K562 (cell line): ENCODE results near the gene SLC24A3. TPM values are rescaled to one million over a fixed set of nuclear protein-coding genes. Genes with fewer than 3 reads are reported as not detected.

Source experiments
- ATAC-seq: fragments of 200-7000 bp; cut with Tn5 transposase; 3 replicates; pipeline ENCODE4 v1.9.1; 2020; ENCODE audit warnings: moderate library complexity
- BruUV-seq: library from RNA; stranded (reverse); fragments of 400-500 nt; replicated peaks from 2 replicates; lab custom pipeline; 2021; lab: Mats Ljungman, UMichigan
- CTCF ChIA-PET: fragments of 300-600 bp; formaldehyde crosslinking; extraction: SDS; loops from one replicate; lab custom pipeline; 2021; ENCODE audit warnings: low intra/inter-chr PET ratio; lab: Yijun Ruan, JAX
- POLR2A ChIA-PET: fragments of 300-600, 350-650 bp; sonication (Branson Sonifier 250); formaldehyde crosslinking; extraction: SDS; loops from one replicate; lab custom pipeline; 2021; ENCODE audit warnings: antibody characterized with exemption, inconsistent platforms; lab: Yijun Ruan, JAX
- DNase-seq, 4 experiments: peaks; one replicate each; pipeline versions ENCODE4 v3.0.0 to v3.0.0-alpha.2; 2011 to 2018; ENCODE audit warnings: low spot score in 3 of 4, mixed read lengths in 3 of 4; ENCODE audit errors: extremely low read depth in 1 of 4
- FAIRE-seq: peaks from 2 replicates; lab custom pipeline; 2011; peaks lifted over from hg19 to GRCh38; lab: Jason Lieb, UNC
- H2AFZ ChIP-seq: 2 replicates; pipeline ENCODE4 v1.6.0; 2011; ENCODE audit warnings: low read depth, low read length, control low read depth, inconsistent platforms
- H3K27ac ChIP-seq: fragments of 200-600 bp; 3 replicates; pipeline ENCODE4 v1.8.0; 2011; ENCODE audit warnings: low read depth, mild to moderate bottlenecking, control low read depth, inconsistent platforms, low read length, moderate library complexity, mixed read lengths; ENCODE audit errors: extremely low read depth
- H3K27me3 ChIP-seq, 2 experiments: fragments of 300-600 bp in 1 of 2; 2 replicates in 1 of 2; 3 replicates in 1 of 2; pipeline versions ENCODE4 v1.6.0 to v1.8.0; 2011; ENCODE audit warnings: inconsistent platforms in 2 of 2, low read length in 2 of 2, mild to moderate bottlenecking in 1 of 2, mixed read lengths in 1 of 2, moderate library complexity in 1 of 2; ENCODE audit not compliant: control insufficient read depth in 2 of 2, insufficient read depth in 2 of 2
- H3K36me3 ChIP-seq: fragments of 300-600 bp; 3 replicates; pipeline ENCODE4 v1.8.0; 2011; ENCODE audit warnings: mild to moderate bottlenecking, low read length, inconsistent platforms; ENCODE audit not compliant: control insufficient read depth, insufficient read depth
- H3K4me1 ChIP-seq, 2 experiments: fragments of 200-600 bp in 1 of 2; replicated peaks in 1 of 2; 2 replicates in 1 of 2; 3 replicates in 1 of 2; pipeline versions ENCODE4 v1.5.1 to v1.8.0; 2011; ENCODE audit warnings: inconsistent platforms in 2 of 2, low read length in 2 of 2, mild to moderate bottlenecking in 1 of 2, mixed read lengths in 1 of 2, moderate library complexity in 1 of 2; ENCODE audit not compliant: control insufficient read depth in 2 of 2, insufficient read depth in 2 of 2
- H3K4me2 ChIP-seq: 2 replicates; pipeline ENCODE4 v1.6.1; 2011; ENCODE audit warnings: low read length, control low read depth, inconsistent platforms, mixed read lengths; ENCODE audit not compliant: insufficient read depth
- H3K4me3 ChIP-seq: fragments of 200-600 bp; sonication (generic), shearing (Covaris generic); 2 replicates; pipeline ENCODE4 v1.5.1; 2016; ENCODE audit warnings: control low read depth, inconsistent platforms
- H3K79me2 ChIP-seq: fragments of 200-600 bp; 3 replicates; pipeline ENCODE4 v1.8.0; 2011; ENCODE audit warnings: low read length, inconsistent platforms; ENCODE audit not compliant: control insufficient read depth, insufficient read depth
- H3K9ac ChIP-seq, 2 experiments: 2 replicates each; pipeline versions ENCODE4 v1.6.0 to v1.6.1; 2011; ENCODE audit warnings: low read depth in 2 of 2, low read length in 2 of 2, control low read depth in 1 of 2, inconsistent platforms in 1 of 2, mild to moderate bottlenecking in 1 of 2, mixed read lengths in 1 of 2; ENCODE audit not compliant: insufficient read depth in 1 of 2
- H3K9me1 ChIP-seq: one replicate; pipeline ENCODE4 v1.6.0; 2011; ENCODE audit warnings: inconsistent platforms, mild to moderate bottlenecking, low read length, moderate library complexity; ENCODE audit not compliant: control insufficient read depth, insufficient read depth
- H3K9me3 ChIP-seq: replicated peaks from 2 replicates; pipeline ENCODE4 v1.5.1; 2011; ENCODE audit warnings: low read depth, low read length, inconsistent platforms; ENCODE audit not compliant: control insufficient read depth, insufficient read depth
- H4K20me1 ChIP-seq: replicated peaks from 2 replicates; pipeline ENCODE4 v1.6.1; 2011; ENCODE audit warnings: low read length, inconsistent platforms, mixed read lengths; ENCODE audit not compliant: control insufficient read depth, insufficient read depth
- BRD4 ChIP-seq: fragments of 200-600 bp; sonication (generic); IDR thresholded peaks from 2 replicates; pipeline ENCODE4 v1.6.1; 2017; ENCODE audit warnings: inconsistent platforms
- CAMTA2 ChIP-seq: fragments of 250-450 bp; sonication (Bioruptor Pico); conservative IDR thresholded peaks from 2 replicates; pipeline ENCODE4 v1.5.1; 2022
- MCM2 ChIP-seq: fragments of 450-650 bp; IDR thresholded peaks from 2 replicates; pipeline ENCODE4 v1.6.1; 2017; ENCODE audit warnings: low read depth, mild to moderate bottlenecking
- THAP12 ChIP-seq: fragments of 250-450 bp; sonication (Bioruptor Pico); IDR thresholded peaks from 2 replicates; pipeline ENCODE4 v1.9.0; 2021; ENCODE audit warnings: mild to moderate bottlenecking, inconsistent platforms
- TRIM25 ChIP-seq: fragments of 450-650 bp; IDR thresholded peaks from 2 replicates; pipeline ENCODE4 v1.7.0; 2016; ENCODE audit warnings: borderline replicate concordance
- WGBS: fragments of 100-300 bp; shearing (Covaris generic); methylation state at CpG from one replicate; pipeline ENCODE4 v1.1.6; 2016; ENCODE audit warnings: low coverage, mixed read lengths; ENCODE audit not compliant: insufficient coverage; ENCODE audit errors: missing lambda C conversion rate; 5-methylcytosine and 5-hydroxymethylcytosine counted together
- in situ Hi-C: fragments of 300-500 bp; cut with MboI; formaldehyde crosslinking; loops from 4 replicates; pipeline ENCODE4 v1.15.0; 2018; ENCODE audit warnings: inconsistent platforms, mixed read lengths
- intact Hi-C: fragments of 100-400 bp; cut with micrococcal nuclease; formaldehyde crosslinking; loops from 2 replicates; pipeline ENCODE4 v1.14.2; 2022
- polyA plus RNA-seq, 8 experiments: library from polyadenylated mRNA; depleted of rRNA in 4 of 8; stranded (reverse) in 5 of 8; unstranded in 3 of 8; fragments of >200 nt; fragmentation: Nextera tagmentation in 2 of 8; fragmentation: Illumina TruSeq in 1 of 8; extraction: Ambion mirVana in 2 of 8; extraction: Trizol in 1 of 8; gene quantifications; 2 replicates each; pipeline versions ENCODE4 v1.2.1 to v1.2.3, GENCODE V29; 2011 to 2014; ENCODE audit warnings: inconsistent platforms in 1 of 8, missing spikeins in 1 of 8
- total RNA-seq, 7 experiments: library from RNA; depleted of rRNA in 6 of 7; stranded (reverse); fragments of >200 nt in 6 of 7; fragmentation: Illumina TruSeq in 2 of 7; extraction: Trizol in 2 of 7; gene quantifications; 2 replicates each; pipeline versions ENCODE4 v1.2.1 to v1.2.3, GENCODE V29; 2011 to 2021; ENCODE audit warnings: low replicate concordance in 1 of 7

The SLC24A3 gene
- total and polyA plus RNA-seq, 9 of the 15 experiments (the other 6 are each of a cell fraction or from before 2014, with no cell fraction given), result not detected

- TF ChIP-seq CAMTA2 (CRISPR knock-in tag) (no peak), TRIM25 (no peak)
- TF ChIP-seq, all 486 proteins: peak for 0
Measured at GRCh38 chr20:19251958-19252357, 39.5 kb downstream of the SLC24A3 start.

GRCh38 chr20:19252451-19253120 is 40.1 kb downstream of the SLC24A3 start:
- no peak for DNase-seq
- Histone ChIP-seq H3K4me3 (no peak overlapping the region), H3K79me2 (no peaks in the 10 kb centered on the region), H3K27ac (no peak overlapping the region), H3K36me3 (no peaks in the 10 kb centered on the region), H3K9ac (no peak overlapping the region), H3K9me3 (no peaks in the 10 kb centered on the region), H3K4me1 (no peaks in the 10 kb centered on the region), H3K4me2 (no peak overlapping the region), H3K27me3 (no peaks in the 10 kb centered on the region), H3K9me1 (no peaks in the 10 kb centered on the region), H4K20me1 (no peaks in the 10 kb centered on the region; the same call in 1 of the 2 replicates), H2AFZ (no peak overlapping the region)
- FAIRE-seq, result no peak
- BruUV-seq, result no TSS peak
- 0% methylated on average over 5 of the region's 5 CpGs for WGBS
- intact Hi-C loops (no loop called here), in situ Hi-C loops (no loop called here)
- TF ChIP-seq BRD4, result no peak
- no peak for TF ChIP-seq THAP12 (CRISPR knock-in tag)
- TF ChIP-seq MCM2, result no peak
- CTCF ChIA-PET, result no interaction called here
- ATAC-seq, result no peak
- POLR2A ChIA-PET, result no interaction called here

More at GRCh38 chr20:19251958-19252357, 39.5 kb downstream of the SLC24A3 start:
- intact Hi-C loops (no loop called here), in situ Hi-C loops (no loop called here)
- H3K9me1 ChIP-seq, result no peaks in the 10 kb centered on the region
- BruUV-seq, result no TSS peak
- H3K9me3 ChIP-seq, result no peaks in the 10 kb centered on the region
- no peak overlapping the region for H3K4me2 ChIP-seq
- H3K27me3 ChIP-seq, result no peaks in the 10 kb centered on the region
- no peaks in the 10 kb centered on the region for H3K36me3 ChIP-seq
- DNase-seq (no peak), ATAC-seq (no peak), FAIRE-seq (no peak)
- H3K79me2 ChIP-seq, result no peaks in the 10 kb centered on the region
- ChIA-PET POLR2A (no interaction called here), CTCF (no interaction called here)
- H3K27ac ChIP-seq, result no peak overlapping the region
- H4K20me1 ChIP-seq, result no peaks in the 10 kb centered on the region; the same call in 1 of the 2 replicates
- H2AFZ ChIP-seq, result no peak overlapping the region
- WGBS, result 0% methylated on average over 3 of the region's 3 CpGs
- no peak overlapping the region for H3K9ac ChIP-seq
- H3K4me3 ChIP-seq, result no peak overlapping the region
- H3K4me1 ChIP-seq, result no peaks in the 10 kb centered on the region
